IPS-18c (cell line): ENCODE results near the gene F2RL3.

ENCODE experiments used
- H3K4me3 ChIP-seq: 2 replicates; pipeline ENCODE4 v1.7.0; 2013; ENCODE audit warnings: low read depth, mild to moderate bottlenecking, low read length, moderate library complexity; ENCODE audit not compliant: insufficient read depth
- H3K9me3 ChIP-seq: one replicate; pipeline ENCODE4 v1.6.1; 2013; ENCODE audit warnings: mild to moderate bottlenecking, low read length, moderate library complexity; ENCODE audit not compliant: control insufficient read depth, insufficient read depth

The F2RL3 gene

DNA sequence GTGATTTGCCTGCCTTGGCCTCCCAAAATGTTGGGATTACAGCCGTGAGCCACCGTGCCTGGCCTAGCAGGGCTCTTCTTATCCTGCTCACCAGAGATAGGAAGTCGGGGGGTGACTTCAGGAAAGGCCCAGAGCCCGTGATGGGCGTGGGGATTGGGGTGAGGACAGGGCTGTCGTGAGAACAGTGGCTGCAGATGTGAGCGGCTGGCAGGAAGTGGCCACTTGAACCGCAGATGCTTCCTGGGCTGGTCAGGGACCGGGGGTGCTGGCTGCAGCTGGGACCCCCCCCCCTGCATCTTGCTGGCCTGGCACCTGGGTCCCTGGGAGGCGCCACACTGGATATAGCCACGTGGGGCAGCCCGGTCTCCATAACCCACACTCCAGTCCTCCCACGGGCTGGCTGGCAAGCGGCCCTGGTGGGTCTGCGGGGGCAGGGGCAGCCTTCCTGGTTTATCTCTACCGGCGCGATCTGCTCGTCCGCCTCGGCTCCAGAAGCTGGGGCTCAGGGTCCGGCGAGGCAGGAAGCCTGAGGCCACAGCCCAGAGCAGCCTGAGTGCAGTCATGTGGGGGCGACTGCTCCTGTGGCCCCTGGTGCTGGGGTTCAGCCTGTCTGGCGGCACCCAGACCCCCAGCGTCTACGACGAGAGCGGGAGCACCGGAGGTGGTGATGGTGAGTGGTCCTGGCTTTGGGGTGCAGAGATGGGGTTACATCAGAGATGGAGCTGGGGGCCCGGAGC is at the start of gene F2RL3:
Gene F2RL3, plus strand, starts transcription at position 371 of the 737 bp plus-strand sequence. Its CDS starts 191 bp downstream, at position 562.
- Histone ChIP-seq H3K4me3 (no peak within 1 kb of the TSS), H3K9me3 (no peaks in the 10 kb centered on the region)

DNA sequence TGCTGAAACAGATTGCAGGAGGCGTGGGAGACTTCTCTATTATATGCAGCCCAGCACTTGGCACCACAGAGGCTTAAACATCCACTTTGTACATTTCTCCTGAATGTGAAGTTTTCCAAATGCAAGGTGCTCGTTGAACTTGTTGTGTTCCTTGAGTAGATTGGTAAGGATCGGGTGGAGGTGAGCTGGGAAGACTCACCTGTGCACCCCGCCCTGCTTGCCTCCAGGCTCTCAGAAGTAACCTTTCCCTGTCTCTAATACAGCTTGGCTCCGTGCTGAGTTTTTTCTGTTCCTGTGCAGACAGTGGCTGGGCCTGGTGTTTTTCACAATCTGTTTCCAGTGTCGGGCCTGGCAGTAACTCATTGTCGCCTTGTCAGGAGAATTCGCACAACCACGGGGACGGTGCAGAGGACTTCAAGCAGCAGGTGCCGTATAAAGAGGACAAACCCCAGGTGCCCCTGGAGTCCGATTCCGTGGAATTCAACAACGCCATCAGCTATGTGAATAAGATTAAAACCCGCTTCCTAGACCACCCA is 47.3 kb upstream of the F2RL3 start:
- H3K9me3 ChIP-seq, result peaks cover 3% of the 10 kb centered on the region
- no peak overlapping the region for H3K4me3 ChIP-seq

DNA sequence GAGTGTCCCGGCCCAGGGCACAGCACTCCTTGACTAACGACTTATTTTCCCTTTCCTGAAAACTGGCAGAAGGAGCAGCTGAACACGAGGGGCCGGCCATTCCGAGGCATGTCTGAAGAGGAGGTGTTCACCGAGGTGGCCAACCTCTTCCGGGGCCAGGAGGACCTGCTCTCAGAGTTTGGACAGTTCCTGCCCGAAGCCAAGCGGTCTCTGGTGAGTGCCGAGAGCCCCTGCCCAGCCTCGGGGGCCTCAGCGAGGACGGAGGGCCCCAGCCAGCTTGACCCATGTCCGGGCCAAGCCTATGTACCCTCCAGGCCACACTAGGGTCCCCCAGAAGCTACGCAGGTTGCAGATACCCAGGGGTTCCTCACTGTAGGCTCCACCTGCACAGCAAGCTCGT is 41.9 kb upstream of the F2RL3 start:
- Histone ChIP-seq H3K4me3 (no peak overlapping the region), H3K9me3 (no peaks in the 10 kb centered on the region)

GRCh38 chr19:16847430-16847829 is 41.4 kb upstream of the F2RL3 start:
- Histone ChIP-seq H3K9me3 (no peaks in the 10 kb centered on the region), H3K4me3 (no peak overlapping the region)

GRCh38 chr19:16849168-16849567 is 39.6 kb upstream of the F2RL3 start:
- H3K4me3 ChIP-seq, result no peak overlapping the region
- no peaks in the 10 kb centered on the region for H3K9me3 ChIP-seq

- no peaks in the 10 kb centered on the region for H3K9me3 ChIP-seq
- no peak overlapping the region for H3K4me3 ChIP-seq
Observed at GRCh38 chr19:16850133-16850532, 38.7 kb upstream of the F2RL3 start.

DNA sequence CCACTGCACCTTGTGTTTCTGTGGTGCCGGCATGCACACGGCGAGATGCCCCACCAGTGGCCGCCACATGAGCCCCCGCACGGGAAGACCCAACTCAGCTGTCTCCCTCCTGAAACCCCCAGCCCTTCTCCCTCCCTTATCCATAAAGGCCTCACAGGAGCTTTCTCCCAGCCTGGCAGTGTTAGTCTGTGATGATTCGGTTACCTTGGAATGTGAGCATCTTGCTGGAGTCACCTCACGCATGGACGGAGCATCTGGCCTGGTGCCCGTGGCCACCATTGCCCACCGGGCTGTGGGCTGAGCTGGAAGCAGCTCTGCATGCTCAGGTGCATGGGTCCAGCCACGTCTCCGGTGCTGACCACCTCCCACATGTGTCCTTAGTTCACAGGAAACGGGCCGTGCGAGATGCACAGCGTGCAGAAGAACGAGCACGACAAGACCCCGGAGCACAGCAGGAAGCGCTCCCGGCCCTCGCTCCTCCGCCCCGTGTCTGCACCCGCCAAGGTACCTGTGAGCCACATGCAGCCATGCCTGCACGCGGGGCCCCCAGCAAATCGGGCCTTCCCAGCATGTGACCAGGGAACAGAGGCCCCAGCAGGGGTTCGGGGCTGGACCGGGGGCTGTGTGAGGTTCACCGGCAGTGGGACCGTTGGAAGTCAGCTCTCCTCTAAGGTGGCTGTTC is 37.6 kb upstream of the F2RL3 start:
- Histone ChIP-seq H3K4me3 (no peak overlapping the region), H3K9me3 (no peaks in the 10 kb centered on the region)

- Histone ChIP-seq H3K4me3 (no peak overlapping the region), H3K9me3 (no peaks in the 10 kb centered on the region)
Observed at GRCh38 chr19:16853066-16853465, 35.7 kb upstream of the F2RL3 start.

GRCh38 chr19:16856091-16856490 is 32.7 kb upstream of the F2RL3 start:
- no peaks in the 10 kb centered on the region for H3K9me3 ChIP-seq

DNA sequence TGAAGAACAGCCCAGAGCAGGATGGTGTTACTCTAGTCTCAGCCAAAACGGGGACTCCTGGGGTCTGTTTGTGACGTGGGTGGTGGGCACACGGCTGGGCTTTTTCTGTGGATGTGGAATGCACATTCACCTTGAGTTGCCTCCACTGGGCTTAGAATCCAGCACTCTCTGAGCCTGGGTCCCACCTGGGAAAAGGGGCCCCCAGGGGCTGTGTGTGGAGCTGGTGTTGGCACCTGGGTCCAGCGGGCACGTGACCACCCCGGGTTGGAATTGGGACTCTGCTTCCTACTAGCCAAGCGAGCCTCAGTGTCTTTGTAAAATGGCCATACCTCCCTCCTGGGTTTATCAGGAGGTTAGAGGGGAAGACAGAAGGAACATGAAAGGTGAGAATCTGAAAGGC is 29.2 kb upstream of the F2RL3 start:
- H3K9me3 ChIP-seq, result no peaks in the 10 kb centered on the region
- H3K4me3 ChIP-seq, result no peak overlapping the region

More at GRCh38 chr19:16856091-16856490, 32.7 kb upstream of the F2RL3 start:
- no peak overlapping the region for H3K4me3 ChIP-seq

DNA sequence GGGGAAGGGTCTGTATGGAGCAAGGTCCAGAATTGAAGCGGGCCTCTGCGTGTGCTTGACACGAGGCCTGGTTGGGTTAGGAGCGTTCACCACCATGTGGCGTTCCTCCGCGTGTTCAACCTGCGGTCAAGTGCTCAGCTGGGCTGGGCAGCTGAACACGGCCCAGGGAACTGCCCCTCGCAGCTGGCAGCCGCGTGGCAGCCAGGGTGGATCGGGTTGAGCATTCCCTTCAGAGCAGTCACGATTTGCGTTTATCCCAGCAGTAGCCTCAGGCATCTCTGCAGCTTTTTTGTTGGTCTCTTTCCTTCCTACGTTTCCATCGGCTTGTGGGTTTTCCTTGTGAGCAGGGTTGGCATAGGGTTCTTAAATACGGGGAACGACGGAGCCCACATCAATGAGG is 28.7 kb upstream of the F2RL3 start:
- Histone ChIP-seq H3K9me3 (no peaks in the 10 kb centered on the region), H3K4me3 (no peak overlapping the region)

GRCh38 chr19:16861011-16861410 is 27.8 kb upstream of the F2RL3 start:
- H3K4me3 ChIP-seq, result no peak overlapping the region
- H3K9me3 ChIP-seq, result no peaks in the 10 kb centered on the region

- Histone ChIP-seq H3K9me3 (no peaks in the 10 kb centered on the region), H3K4me3 (no peak overlapping the region)
Observed at GRCh38 chr19:16861834-16862233, 27.0 kb upstream of the F2RL3 start.

DNA sequence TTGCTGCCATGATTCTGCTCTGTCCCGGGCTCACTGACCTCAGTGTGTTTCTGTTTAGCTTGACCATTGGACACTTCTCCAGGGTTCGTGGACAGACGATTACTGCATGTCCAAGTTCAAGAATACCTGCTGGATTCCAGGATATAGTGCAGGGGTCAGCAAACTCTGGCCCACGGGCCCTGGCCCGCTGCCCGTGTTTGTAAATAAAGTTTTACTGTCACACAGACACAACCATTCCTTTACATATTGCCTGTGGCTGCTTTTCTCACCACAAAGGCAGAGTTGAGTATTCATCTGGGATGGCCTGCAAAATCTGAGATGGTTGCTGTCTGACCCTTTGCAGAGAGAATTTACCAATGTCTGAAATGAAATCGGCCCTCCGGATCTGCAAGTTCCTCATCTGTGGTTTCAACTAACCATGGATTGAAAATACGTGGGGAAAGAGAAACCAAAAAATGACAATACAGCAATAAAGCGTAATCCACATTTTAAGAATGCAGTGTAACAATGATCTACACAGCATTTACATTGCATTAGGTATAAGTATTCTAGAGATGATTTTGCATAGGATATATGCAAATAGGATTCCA is 25.9 kb upstream of the F2RL3 start:
- Histone ChIP-seq H3K4me3 (no peak overlapping the region), H3K9me3 (no peaks in the 10 kb centered on the region)

DNA sequence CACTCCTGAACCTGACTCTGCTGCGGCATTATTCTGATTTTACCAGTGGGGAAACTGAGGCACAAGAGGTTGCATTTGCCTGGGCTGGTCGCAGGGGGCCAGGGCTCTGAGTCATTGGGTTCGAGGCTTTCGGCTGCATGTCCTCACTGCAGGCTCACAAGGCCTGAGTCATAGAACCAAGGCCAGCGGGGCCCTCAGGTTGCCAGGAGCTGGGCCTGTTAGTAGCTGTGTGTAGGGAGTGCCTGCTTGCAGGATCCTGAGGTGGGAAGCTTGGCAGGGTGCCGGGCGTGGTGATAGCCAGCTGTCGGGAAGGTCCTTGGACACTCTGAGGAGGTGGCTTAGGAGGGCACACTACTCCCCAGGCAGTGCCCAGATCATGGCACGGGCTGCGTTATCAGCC is 21.6 kb upstream of the F2RL3 start:
- Histone ChIP-seq H3K4me3 (no peak overlapping the region), H3K9me3 (no peaks in the 10 kb centered on the region)

GRCh38 chr19:16868423-16869130 is 20.2 kb upstream of the F2RL3 start:
- no peak overlapping the region for H3K4me3 ChIP-seq
- no peaks in the 10 kb centered on the region for H3K9me3 ChIP-seq

DNA sequence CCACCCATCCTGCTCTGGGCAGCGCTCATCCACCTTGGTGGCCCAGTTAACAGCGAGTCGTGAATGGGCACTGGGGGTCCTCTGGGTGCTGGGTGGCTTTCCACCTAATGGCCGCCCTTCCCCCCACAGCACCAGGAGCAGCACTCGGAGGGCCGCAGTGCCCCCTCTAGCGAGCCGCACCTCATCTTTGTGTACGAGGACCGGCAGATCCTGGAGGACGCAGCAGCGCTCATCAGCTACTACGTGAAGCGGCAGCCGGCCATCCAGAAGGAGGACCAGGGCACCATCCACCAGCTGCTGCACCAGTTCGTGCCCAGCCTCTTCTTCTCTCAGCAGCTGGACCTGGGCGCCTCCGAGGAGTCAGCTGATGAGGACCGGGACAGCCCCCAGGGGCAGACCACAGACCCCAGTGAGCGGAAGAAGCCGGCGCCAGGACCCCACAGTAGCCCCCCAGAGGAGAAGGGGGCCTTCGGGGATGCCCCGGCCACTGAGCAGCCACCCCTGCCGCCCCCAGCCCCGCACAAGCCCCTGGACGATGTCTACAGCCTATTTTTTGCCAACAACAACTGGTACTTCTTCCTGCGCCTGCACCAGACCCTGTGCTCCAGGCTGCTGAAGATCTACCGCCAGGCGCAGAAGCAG is 19.3 kb upstream of the F2RL3 start:
- no peak overlapping the region for H3K4me3 ChIP-seq
- peaks cover under 1% of the 10 kb centered on the region for H3K9me3 ChIP-seq
